Activated CD4-positive, alpha-beta T cell treated with anti-CD3 and anti-CD28 coated beads, Interleukin-2, amount 50 U/mL, for 48 hours (primary cell): ENCODE data around the gene DYNLT3.
A peak's percentile ranks its signal among the peaks of the same experiment; 100 is the strongest.

Source experiments
- DNase-seq, 2 experiments: peaks; one replicate each; pipeline ENCODE4 v3.0.0-alpha.2; 2020

The DYNLT3 gene, protein sequence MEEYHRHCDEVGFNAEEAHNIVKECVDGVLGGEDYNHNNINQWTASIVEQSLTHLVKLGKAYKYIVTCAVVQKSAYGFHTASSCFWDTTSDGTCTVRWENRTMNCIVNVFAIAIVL

DNA sequence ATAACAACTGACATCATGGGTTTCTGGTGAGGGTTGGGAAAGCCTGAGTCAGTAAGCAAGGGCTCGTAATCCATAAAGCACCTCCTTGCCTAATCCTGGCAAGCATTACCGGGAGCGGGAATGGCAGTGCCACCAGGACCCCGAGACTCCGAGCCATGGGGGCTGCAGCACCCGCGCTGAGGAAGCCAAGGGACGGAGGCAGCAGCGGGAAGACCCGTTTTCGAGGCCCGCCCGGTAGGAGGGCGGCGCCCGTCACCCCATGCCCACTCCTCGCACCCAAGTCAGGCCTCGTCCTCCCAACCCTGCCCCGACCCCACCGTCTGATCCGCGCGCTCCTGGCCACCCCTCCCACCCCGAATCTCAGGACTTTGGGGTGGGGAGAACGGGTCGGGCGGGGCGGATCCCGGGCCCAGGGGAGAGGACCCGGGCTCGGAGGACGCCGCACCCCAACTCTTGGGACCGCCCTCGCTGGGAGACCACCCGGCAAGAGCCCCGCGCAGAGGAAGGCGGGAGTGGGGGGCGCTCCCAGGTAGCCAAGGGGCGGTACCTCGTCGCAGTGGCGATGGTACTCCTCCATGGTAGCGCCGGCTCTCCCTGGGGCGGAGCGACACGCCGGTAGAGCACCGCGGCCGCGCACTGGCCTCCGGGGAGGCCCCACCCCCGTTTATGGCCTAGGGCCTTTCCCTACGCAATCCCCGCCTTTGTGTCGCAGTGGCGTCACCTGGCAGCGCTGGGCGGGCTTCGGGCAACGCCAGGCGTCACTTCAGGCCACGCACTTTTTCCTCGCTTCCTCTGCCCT, at the start of gene DYNLT3:
Gene DYNLT3 (minus strand): TSS at position 638 of the 799 bp plus-strand sequence. CDS start 61 bp downstream, at position 577.
- DNase-seq = peak; percentile 74 to 79

- DNase-seq = no peak
These were observed 49.1 kb upstream of the DYNLT3 start for GRCh38 chrX:37896511-37896890.

- DNase-seq = no peak
These were observed 48.6 kb upstream of the DYNLT3 start for GRCh38 chrX:37895795-37896510.

GRCh38 chrX:37894725-37895124, 47.4 kb upstream of the DYNLT3 start:
- DNase-seq = no peak

DNA sequence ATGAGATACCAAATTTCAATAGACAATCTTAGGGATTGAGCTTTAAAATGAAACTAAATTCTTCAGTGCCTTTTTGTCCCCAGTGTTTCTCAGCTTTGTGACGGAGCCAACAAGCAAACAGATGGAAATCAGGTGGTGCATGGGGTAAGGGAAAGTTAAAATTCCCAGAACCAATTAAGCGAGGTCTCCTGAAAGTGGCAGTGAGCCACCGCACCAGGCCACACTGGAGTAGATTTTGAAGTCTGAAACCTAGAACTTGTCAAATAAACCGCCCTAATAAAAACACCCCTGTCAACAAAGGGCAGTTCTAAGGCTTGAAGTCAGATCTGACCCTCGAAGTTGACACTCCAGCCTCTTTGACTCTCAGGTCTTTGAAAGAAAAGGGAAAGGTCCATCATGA, 40.6 kb upstream of the DYNLT3 start:
- DNase-seq = no peak

GRCh38 chrX:37887347-37887746, 40.0 kb upstream of the DYNLT3 start:
- DNase-seq = no peak

DNA sequence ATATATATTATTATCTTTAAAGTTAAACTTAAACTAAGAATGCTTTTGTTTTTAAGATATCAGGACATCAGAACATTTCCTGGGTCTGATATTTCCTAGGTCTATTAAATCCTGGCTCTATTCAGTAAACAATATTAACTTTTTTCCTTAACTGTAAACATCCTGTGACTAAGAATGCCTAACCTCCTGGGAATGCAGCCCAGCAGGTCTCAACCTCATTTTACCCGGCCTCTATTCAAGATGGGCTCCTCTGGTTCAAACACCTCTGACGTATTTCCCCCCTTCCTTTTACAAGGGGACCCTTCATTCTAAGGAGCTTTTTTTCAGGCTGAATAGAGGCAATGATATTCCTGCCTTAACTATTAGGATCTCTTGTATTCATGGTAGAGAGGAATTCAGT, 35.8 kb upstream of the DYNLT3 start:
- no peak for DNase-seq

- DNase-seq = no peak
These were observed 32.3 kb upstream of the DYNLT3 start for GRCh38 chrX:37879692-37880091.

GRCh38 chrX:37876716-37877115, 29.3 kb upstream of the DYNLT3 start:
- no peak for DNase-seq

GRCh38 chrX:37875675-37876074, 28.3 kb upstream of the DYNLT3 start:
- no peak for DNase-seq

GRCh38 chrX:37873220-37873619, 25.8 kb upstream of the DYNLT3 start:
- DNase-seq = no peak

- no peak for DNase-seq
These were observed 24.9 kb upstream of the DYNLT3 start for GRCh38 chrX:37872303-37872655.

DNA sequence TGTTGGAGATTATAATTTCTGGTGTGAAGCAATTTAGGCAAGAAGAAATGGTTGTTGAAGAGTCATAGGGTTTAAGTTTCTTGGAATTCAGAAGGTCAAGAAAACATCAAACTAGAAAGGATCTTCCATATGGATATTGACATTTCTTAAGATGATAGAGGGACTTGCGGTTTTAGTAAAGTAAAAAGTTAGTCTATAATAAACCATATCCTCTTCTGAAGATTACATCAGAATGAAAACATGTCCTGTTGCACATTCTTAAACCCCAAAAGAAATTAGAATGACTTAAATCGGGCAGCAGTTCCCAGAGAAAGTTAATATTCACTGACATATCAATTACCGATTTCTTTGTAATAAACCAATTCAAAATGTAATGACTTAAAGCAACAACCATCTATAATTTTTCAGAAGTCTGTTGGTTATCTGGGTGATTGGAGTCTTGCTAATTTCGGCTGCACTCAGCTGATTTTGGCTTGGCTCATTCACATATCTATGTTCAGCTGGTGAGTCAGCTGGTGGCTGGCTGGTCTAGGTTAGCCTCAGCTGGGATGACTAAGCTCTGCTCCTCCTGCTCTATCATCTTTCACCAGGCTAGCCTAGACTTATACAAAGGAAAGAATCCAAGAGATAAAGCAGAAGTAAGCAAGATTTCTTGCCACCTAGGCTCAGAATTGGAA, 24.4 kb upstream of the DYNLT3 start:
- DNase-seq = peak; percentile 5 to 14

GRCh38 chrX:37867536-37868153, 20.3 kb upstream of the DYNLT3 start:
- DNase-seq = no peak

DNA sequence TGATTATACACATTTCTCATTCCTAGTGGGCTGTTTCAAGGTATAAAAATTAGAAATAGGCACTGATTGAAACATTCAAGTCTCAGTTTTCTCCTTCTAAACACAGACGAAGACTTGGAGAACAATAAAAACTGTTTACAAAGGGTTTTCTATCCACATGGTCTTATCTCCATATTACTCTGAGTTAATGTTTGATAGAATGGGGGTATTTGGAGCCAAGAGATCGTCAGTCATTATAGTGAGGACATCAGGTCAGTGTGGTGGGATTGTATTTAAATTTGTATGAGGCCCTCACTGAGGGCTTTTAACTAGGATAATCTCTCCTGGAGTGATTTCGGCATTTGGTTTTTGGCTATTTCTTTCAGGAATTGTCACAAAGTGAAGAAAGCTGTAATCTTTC, 16.4 kb upstream of the DYNLT3 start:
- no peak for DNase-seq

- no peak for DNase-seq
These were observed 15.5 kb upstream of the DYNLT3 start for GRCh38 chrX:37862851-37863250.

GRCh38 chrX:37860721-37861120, 13.3 kb upstream of the DYNLT3 start:
- no peak for DNase-seq

- no peak for DNase-seq
These were observed 7.4 kb upstream of the DYNLT3 start for GRCh38 chrX:37854748-37855147.

- no peak for DNase-seq
These were observed 6.8 kb upstream of the DYNLT3 start for GRCh38 chrX:37854148-37854547.

GRCh38 chrX:37847733-37848197, 394 bp upstream of the DYNLT3 start:
- DNase-seq = no peak

DNA sequence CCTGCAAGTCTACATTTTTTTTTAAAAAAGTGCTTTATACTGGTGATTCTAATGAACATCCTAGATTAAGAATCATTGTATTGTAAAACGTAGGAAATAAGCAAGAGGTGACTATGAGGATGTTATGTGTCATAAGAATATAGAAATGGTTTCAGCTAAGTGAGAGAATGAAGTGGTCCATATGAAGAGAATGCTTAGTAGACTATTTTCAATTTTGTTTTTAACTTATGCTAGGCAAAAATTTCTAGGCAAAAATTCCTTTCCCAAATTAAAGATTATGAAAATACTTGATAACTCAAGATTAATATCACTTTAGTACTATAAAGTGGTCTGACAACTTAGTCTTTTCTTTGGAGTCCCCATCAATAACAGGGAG, 825 bp downstream of the DYNLT3 start:
- no peak for DNase-seq

- no peak for DNase-seq
These were observed 1.2 kb downstream of the DYNLT3 start for GRCh38 chrX:37846141-37846540.

GRCh38 chrX:37844622-37845021, 2.7 kb downstream of the DYNLT3 start:
- DNase-seq = no peak
